HG03135 (cell line): Measurements from ENCODE around the gene ZNF776.
"Not testable (repeated sequence)": the region's sequence is repeated elsewhere in the genome, so short reads cannot be mapped to it uniquely, and the experiment has no call there.

ENCODE experiments used
- ATAC-seq: cut with Tn5 transposase; IDR thresholded peaks from one replicate; pipeline ENCODE4 v1.9.1; 2021; ENCODE audit warnings: mild to moderate bottlenecking, moderate library complexity; ENCODE audit not compliant: unreplicated experiment

The ZNF776 gene

GRCh38 chr19:57776764-57777296 lies 30.2 kb downstream of the ZNF776 start:
- no peak for ATAC-seq

- no peak for ATAC-seq
Observed at GRCh38 chr19:57778336-57778735, 31.7 kb downstream of the ZNF776 start.

GRCh38 chr19:57779220-57779845 lies 32.7 kb downstream of the ZNF776 start:
- ATAC-seq = no peak

GRCh38 chr19:57786286-57786685 lies 39.7 kb downstream of the ZNF776 start:
- ATAC-seq = no peak

- ATAC-seq = no peak
Observed at GRCh38 chr19:57786906-57787305, 40.3 kb downstream of the ZNF776 start.

GRCh38 chr19:57788114-57788692 lies 41.6 kb downstream of the ZNF776 start:
- ATAC-seq = no peak

GRCh38 chr19:57789288-57789687 lies 42.7 kb downstream of the ZNF776 start:
- ATAC-seq = no peak

GRCh38 chr19:57796580-57796979 lies 50.0 kb downstream of the ZNF776 start:
- not testable (repeated sequence) for ATAC-seq

- no peak for ATAC-seq
Observed at GRCh38 chr19:57800696-57801095, 54.1 kb downstream of the ZNF776 start.

- no peak for ATAC-seq
Observed at GRCh38 chr19:57802269-57802668, 55.7 kb downstream of the ZNF776 start.

GRCh38 chr19:57803265-57803593 lies 56.6 kb downstream of the ZNF776 start:
- no peak for ATAC-seq

GRCh38 chr19:57803594-57804325 lies 57.1 kb downstream of the ZNF776 start:
- no peak for ATAC-seq

- no peak for ATAC-seq
Observed at GRCh38 chr19:57807541-57807940, 60.9 kb downstream of the ZNF776 start.
